ENCODE results near the gene TEDC2.
"Not testable (repeated sequence)": the region's sequence is repeated elsewhere in the genome, so short reads cannot be mapped to it uniquely, and the experiment has no call there.

TEDC2 gene, protein sequence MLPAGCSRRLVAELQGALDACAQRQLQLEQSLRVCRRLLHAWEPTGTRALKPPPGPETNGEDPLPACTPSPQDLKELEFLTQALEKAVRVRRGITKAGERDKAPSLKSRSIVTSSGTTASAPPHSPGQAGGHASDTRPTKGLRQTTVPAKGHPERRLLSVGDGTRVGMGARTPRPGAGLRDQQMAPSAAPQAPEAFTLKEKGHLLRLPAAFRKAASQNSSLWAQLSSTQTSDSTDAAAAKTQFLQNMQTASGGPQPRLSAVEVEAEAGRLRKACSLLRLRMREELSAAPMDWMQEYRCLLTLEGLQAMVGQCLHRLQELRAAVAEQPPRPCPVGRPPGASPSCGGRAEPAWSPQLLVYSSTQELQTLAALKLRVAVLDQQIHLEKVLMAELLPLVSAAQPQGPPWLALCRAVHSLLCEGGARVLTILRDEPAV

DNA sequence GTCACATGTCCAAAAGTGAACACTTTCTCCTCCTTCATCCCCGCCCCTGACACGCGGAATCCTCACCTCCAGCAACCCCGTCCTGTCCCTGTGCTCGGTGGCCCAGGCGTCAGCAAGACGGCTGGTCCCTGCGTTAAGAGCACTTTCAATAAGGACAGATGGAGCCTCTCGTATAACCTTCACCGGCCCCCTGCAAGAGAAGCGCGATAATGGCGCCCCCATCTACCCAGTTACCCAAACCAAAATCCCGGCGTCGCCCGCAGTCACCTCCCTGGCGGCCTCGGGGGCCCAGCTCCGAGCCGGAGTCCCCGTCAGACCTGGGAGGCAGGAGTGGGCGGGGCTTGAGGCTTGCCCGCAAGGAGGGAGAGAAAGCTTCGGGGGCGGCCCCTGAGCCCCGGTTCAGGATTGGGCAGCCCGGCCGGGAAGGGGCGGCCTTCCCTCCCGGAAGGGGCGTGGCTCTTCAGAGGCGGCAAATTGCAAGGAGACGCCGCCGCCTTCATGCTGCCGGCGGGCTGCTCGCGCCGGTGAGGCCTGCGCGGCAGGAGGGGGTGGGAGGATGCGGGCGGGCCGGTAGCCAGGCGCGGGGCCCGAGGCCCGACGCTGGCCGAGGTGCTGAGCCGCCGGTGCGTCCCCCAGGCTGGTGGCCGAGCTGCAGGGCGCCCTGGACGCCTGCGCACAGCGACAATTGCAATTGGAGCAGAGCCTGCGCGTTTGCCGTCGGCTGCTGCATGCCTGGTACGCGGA, at the start of gene TEDC2:
TSS of gene TEDC2 (plus strand) at position 463 of the 744 bp plus-strand sequence. CDS start at position 499, 36 bp downstream.
- DNase-seq = peak; percentile 98

DNA sequence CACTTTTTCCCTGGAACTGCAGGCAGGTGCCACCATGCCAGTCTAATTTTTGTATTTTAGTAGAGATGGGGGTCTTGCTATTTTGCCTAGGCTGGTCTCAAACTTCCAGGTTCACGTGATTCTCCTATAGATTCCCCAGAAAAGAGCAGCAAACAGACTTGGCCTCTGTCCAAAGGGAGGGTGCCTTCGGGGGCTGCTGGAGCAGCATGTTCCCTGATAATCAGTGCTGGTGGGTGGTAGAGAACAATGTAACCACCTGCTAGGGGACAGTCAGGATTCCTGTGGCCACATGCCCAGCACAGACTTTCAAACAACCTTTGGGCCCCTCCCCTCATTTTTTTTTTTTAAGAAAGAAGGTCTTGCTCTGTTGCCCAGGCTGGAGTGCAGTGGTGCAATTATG, 44.8 kb upstream of the TEDC2 start:
- DNase-seq = no peak

DNA sequence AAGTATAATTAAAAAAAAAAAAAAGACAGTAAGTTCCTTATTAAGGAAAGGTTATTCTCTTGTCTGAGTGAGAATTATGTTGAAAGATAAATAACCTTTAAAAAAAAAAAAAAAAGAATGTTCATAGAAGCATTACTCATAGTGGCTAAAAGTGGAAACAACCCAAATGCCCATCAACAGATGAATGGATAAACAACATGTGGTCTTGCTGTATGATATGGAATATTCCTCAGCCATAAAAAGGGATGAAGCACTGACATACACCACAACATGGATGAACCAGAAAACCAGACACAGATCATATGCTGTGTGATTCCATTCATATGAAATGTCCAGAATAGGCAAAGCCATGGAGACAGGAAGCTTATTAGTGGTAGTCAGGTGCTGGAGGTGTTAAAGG, 39.9 kb upstream of the TEDC2 start:
- DNase-seq = no peak

DNA sequence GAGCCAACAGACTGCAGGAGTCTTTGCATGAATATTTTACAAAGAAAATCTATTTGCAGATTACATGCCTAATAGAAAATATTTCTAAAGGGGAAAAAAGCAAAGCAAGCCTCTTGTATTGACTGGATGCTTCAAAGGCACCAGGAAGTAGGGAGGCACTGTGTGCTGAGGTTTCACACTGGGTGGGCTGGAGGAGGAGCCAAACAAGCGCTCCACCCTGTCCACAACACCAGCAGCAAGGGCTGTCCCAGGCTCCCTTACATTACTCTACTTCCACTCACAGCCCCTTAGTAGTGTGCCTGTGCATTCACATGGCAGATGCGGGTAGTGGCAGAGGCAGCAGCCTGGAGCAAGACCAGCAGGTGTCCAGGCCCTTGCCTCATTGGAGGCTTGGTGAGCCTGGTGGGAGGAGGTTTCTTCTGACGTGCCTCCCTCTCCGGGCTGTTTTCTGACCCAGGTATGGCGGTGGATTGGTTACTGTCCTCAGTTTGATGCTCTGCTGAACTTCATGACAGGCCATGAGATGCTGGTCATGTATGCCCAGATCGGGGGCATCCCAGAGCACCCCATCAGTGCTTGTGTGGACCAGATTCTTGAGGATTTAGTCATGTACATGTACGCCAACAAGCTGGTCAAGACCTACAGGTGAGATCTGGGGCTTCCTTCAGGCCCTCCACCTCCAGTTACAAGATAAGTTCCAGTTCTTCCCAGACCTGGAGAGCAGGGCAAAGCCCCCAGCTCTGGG, 37.6 kb upstream of the TEDC2 start:
- no peak for DNase-seq

DNA sequence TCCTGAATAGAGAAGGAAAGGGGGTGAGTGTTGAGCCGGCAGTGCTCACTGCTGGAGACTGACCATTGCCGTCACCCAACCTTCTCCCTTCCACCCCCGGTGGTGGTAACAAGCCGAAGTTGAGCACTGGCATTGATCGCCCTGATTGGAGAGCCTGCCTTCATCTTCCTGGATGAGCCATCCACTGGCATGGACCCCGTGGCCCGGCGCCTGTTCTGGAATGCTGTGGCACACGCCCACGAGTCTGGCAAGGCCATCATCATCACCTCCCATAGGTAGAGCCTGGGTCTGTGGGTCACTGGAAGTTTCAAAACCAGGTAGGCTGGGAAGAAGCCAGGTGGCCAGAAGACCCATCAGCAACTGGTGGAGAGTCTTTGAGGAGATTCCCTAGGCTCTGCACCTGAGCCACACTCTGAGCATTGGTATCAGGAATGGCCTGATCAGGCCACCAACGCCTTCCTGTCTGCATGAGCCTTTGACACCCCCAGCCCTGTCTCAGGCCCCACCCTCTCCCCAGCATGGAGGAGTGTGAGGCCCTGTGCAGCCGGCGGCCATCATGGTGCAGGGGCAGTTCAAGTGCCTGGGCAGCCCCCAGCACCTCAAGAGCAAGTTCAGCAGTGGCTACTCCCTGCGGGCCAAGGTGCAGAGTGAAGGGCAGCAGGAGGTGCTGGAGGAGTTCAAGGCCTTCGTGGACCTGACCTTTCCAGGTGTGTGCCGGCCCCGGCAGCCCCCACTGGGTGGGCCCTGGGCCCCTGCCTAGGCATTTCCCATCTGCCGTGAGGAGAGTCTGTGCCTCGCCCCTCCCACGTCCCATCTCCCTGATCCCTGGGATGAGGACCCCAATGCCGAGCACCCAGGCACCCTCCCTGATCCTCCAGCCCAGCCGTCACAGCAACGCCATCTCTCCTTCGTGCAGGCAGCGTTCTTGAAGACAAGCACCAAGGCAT, 35.6 kb upstream of the TEDC2 start:
- DNase-seq = no peak

DNA sequence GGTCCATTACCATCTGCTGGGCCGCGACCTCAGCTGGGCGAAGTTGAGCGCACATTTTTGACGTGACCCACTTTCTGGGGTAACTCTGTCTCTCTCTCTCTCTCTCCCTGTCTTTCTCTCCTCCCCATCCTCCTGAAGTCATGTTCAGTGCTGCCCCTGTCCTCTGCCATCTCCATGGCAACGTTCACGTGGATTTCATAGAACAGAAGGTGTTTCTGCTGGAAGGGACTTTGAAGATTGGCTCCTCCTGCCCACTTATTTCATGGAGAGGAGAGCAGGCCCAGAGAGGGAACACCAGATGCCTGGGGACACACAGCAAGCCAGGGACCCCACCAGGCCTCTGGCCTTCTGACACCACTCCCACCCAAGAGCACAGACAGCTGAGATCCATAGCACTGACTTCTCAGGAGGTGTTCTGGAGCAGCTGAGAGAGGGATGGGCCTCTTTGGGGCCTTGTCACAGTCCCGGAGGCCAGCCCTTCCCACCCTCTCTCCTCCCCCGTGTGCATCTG, 34.8 kb upstream of the TEDC2 start:
- no peak for DNase-seq

DNA sequence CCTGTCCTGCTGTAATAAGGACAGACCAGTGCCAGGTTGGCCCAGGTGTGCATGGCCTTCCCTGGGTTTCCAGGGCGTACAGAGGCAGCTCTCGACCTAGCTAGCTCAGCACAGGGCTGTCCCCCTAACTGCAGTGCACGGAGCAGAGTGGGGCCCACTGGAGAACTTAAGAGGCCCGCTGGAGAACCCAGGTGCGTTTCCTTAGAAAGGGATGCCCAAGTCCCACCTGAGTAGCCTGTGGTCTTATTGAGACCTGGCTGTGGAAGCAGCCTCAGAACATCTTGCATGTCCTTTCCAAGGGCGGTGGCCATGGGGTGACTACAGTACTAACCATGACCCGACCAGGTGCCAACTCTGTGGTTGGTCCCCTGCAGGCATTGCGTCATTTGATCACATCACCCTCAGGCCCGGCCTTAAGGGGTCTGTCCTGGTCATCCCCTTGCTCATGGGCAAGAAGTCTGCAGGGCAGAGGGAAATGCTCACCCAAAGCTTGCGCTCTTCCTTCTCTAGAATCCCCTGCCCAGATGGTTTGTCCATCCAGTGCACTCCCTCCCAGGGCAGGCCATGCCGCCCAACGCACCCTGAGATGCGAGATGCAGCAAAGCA, 34.0 kb upstream of the TEDC2 start:
- no peak for DNase-seq

DNA sequence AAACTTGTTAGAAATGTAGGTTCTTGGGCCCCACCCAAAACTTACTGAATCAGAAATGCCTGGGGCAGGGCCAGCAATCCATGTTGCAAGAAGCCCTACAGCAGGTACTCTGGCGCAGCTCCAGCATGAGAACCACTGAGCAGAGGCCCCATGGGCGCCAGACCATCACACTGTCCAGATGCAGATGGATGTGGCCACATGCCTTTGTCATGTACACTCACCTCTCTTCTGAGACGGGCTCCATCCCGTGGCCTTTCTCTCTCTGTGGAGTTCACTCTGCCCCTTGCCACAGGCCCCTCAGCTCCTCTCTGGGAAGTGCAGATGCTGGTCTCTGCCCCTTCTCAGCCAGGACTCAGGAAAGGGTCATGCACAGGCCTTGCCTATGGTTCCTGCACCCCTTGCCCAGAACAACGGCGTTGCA, 33.0 kb upstream of the TEDC2 start:
- no peak for DNase-seq

DNA sequence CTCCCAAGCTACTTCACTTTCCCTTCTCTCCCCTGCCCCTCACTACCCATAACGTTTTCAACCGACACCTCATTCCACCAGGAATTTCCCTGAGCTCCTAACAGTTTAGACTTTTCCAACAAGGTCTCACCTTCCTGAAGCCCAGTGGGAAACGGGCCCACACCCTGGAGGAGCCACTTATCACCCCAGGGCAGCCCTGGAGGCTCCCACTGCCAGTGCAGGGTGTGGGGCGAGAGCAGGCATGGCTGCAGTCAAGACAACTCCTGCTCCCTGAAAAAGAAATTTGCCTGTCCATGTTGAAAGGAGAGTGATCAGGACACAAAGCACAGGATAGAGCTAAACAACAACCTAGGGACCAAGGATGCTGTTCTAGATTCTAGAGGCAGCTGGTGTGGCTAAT, 32.4 kb upstream of the TEDC2 start:
- no peak for DNase-seq

DNA sequence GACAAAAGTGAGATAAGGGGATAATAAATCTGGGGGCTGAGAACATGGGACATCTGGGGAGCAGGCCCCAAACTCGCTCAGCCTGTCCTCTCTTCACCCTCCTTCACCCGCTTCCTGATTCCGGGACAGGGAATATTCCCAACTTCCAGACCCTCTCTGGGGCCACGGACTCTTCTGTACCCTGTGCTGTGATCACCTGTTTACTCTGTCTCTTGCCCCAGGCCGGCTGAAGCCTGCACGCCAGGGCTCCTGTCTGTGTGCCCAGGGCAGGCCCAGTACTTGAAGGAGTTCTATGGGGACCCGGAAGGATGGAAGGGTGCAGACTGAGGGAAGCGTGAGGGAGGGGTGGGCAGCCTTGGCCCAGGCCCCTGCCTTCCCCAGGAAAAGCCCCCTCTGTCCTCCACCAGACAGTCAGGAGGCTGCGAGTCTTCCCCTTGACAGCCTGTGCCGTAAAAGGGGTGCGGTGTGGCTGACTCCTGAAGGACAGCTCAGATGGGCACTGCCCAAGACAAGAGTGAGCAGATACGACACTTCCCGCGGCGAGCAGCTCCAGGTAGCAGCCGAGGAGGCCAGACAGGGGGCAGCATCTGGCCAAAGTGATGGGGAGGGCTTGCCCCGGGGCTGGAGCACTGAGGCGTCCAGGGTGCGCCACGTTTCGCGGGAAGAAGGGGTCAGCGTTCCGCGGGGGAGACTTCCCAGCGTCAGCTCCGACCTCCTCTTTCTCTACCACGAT, 31.7 kb upstream of the TEDC2 start:
- DNase-seq = no peak

DNA sequence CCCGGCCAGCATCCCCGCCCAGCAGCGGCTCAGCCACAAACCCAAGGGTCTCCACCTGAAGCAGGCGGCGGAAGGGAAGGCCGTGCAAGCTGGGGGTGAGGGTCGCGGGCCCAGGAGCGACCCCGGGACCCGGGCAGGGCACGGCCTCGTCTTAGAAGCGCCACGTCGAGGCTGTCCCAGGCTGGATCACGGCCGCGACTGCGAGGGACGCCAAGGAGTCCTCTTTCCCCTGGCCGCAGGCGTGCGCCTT, 31.2 kb upstream of the TEDC2 start:
- no peak for DNase-seq

DNA sequence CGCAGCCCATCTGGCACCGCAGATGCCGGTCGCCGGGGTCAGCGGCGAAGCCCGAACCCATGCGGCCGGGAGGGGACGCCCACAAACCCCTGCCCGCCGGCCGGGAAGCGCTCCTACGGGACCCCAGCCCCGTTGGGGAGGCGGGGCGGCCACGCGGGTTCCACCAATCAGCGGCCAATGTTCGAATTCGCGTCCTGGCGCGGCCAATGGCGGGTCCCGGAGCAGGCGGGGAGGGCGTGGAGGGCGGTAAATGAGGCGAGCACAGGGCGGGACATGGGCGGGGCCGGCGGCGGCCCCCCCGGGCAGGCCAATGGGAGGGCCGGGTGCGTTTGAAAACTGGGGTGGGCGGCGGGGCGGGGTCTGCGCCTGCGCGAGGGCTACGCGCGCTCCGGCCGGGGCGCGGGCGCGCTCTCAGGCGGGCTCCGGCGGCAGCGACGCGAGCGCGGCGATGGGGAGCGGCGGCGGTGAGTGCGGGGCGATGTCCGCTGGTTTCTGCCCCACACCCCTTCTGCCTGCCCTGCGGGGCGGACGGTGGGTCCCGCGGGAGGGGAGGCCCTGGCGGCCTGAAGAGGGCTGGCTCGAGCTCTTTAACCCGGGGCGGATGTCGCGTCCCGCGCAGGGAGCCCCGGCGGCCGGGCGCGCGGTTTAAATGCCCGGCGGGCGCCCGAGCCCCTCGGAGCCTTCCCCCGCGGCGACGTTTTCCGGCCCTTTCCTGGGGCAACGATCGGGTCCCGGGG, 30.7 kb upstream of the TEDC2 start, which contains the start of gene CCNF:
TSS of gene CCNF (plus strand) at position 414 of the 737 bp plus-strand sequence. CDS start at position 449, 35 bp downstream.
- DNase-seq = peak; percentile 98 to 99

DNA sequence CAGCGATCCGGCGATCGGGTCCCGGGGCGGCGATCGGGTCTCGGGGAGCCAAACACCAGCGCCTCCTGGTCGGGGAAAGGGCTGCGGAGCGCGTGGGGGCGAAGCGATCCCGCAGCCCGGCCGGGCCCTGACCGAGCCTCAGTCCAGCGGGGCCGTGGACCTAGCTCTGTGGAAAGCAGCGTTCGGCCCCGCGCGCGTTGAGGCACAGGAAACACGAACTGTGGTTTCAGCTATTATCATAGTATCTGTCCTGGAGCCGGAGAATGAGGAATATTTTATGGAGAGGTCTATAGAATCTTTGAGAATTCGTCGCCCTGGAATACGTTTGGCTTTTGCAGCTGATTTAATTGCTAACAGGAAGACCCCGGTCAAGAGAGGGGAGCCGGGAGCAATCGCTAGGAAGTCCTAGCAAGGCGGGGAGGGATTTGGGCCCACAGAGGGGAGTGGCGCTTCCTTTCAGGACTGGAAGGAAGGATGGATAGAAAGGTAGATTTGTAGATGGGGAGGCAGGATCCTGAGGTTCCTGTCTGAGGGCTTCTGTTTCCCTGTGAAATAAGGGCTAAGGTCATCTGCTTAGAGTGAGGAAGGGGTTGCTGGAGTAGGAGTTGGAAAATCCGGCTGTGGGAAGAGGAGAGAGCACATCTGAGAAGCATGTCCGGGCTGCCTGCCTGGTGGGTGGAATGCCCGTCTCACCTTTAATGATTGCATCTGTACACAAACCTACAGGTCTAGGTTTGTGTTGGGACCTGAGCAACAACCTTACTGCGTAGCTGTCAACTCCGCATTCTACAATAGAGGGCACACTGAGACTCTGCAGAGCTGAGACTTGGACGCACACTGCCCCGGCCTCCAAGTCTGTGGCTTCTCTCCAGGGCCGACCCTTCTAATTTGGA, 29.9 kb upstream of the TEDC2 start:
- DNase-seq = no peak

DNA sequence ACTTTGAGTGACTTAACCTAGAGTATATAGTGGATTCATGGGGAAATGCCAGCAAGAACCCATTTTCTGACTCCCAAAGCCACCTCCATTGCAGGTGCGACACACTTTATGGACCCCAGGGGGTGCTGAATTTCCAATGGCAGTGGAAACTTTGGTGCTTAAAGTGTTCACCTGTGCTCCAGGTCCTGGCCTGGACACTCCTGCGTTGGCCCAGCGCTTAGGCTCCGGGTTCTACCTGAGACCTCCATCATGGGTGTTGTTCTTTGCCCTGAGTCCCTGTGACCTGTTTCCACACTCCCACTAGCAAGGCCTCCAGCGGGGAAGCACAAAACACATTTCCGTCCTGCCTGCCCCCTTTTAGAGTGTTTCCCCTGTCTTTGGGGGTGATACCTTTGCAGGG, 27.6 kb upstream of the TEDC2 start:
- peak in 1 of 2 experiments; percentile 20 for DNase-seq

DNA sequence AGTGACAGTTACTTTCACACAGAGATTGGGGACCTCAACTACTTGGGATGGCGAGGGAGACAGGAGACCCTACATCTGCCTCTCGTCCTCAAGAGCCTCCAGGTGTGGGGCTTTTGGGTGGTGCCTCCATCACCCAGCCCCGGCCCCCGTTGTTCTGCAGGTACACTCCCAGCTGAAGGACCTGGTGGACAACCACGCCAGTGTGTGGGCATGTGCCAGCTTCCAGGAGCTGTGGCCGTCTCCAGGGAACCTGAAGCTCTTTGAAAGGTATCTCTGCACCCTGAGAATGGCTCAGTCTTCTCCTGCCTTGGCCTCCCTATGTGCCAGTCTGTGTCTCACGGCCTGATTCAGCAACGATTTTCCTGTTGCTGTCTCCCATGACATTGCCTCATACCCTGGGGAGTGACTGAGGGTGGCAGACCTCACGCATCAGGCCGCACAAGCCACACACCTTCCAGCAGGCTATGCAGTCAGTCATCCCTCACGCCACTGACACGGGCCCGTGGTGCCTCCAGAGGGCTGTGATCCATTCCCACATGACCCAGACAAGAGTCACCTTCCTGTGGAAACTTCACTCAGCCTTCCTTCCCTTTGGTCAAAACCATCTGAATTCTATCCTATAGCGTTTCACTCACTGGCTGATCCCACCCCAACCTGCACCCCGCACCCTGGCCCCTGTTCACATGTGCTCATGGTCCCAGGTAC, 27.0 kb upstream of the TEDC2 start:
- peak in 1 of 2 experiments; percentile 16 for DNase-seq

DNA sequence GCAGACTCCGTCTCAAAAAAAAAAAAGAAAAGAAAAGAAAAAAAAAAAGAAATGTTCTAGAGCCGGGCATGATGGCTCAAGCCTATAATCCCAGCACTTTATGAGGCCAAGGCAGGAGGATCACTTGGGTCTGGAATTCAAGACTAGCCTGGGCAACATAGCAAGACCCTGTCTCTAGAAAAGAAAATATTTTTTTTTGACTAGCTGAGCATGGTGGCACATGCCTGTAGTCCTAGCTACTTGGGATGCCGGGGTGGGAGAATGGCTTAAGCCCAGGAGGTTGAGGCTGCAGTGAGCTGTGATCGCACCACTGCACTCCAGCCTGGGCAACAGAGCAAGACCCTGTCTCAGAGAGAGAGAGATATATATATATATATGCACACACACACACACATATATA, 24.7 kb upstream of the TEDC2 start:
- not testable (repeated sequence) for DNase-seq

DNA sequence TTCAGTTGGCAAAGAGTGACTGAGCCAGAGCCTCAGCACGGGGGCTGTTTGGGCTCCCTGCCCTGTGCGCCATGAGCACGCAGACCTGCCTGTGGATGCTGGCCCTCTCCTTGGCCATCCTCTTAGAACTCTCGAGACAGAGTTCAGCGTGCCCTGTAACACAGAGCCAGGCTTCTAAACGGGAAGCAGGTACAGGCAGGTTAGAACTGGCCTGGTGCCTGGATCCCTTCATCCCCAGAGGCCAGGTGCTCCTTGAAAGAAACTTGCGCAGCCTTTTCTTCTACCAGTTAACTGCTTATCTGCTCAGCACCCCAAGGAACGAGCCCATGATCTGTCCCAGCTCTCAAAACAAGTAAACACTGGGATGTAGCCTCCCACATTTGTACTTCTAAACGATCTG, 23.8 kb upstream of the TEDC2 start:
- no peak for DNase-seq

DNA sequence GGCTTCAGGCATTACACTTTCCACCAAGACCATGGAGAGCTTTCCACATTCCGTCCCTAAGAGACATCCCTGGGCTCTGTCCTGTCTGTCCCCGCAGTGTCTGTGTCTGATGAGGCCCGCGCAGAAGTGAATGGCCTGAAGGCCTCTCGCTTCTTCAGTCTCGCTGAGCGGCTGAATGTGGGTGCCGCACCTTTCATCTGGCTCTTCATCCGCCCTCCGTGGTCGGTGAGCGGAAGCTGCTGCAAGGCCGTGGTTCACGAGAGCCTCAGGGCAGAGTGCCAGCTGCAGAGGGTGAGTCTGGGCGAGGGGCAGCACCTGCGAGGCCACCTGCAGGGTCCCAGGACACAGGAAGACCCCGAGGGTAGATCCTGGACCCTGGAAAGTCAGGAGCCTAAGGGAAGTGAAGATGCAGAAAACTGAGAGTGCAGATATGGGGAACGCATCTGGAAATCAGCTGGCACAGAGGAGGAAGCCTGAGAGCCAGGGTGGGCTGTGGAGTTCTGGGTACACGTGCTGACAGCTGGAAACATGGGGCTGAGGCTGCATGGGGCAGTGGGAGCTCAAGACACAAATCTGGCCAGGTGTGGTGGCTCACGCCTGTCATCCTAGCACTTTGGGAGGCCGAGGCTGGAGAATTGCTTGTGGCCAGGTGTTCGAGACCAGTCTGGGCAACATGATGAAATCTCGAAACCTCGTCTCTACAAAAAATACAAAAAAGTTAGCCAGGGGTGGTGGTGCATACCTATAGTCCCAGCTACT, 22.7 kb upstream of the TEDC2 start:
- no peak for DNase-seq
